NCI-H2029 (cell line): ENCODE results near the gene DNASE1L3.

Experiments used
- DNase-seq: peaks from one replicate; lab custom pipeline; 2025; lab: John Stamatoyannopoulos, UW

The DNASE1L3 gene

DNA sequence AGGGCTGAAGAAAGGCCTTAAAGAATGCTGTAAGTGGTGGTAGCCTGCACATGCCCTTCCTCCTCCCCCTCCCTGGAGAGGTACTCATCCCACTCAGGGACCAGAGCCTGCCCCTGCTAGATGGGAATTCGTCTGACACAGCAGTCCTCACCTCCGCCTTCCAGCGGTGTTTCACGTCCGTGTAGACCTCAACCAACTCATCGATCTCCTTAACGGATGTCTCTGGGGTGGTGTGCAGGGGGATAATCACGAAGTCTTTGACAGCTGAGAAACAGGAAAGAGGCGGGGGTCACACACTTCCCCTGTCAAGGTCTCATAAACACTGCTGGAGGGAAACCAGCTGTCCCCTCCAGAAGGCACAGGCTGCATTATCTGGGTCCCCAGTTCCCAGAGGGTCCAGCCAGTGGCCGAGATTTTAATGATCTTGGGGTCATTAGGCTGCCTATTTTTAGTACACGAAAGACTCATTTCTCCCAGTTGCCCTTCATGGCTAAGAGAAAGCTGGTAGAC lies 9.9 kb downstream of the DNASE1L3 start:
- no peak for DNase-seq

DNA sequence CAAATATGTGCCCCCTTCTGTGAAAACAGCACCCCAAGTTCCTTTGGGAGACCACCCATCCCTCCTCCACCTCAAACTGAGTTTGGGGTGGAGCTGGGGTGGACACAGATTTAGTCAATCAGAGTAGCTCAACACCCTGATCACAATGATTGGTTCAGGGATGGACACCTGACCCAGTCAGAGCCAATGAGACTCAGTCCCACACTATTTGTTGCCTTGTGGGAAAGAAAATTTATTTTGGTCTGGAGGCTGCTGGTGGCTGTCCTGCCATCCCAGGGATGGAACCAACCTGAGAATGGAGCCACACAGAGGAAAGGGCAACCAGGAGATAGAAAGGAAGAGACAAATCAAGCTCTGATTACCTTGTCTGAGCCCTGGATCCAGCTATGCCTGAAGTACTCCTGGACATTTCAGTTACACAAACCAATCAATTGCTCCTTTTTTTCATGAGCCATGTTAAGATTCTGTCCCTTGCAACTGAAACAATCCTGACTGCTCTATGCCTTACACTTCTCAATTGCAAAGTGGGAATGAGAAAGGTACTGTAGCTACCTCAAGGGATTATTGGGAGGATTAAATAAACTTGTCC lies 10.6 kb downstream of the DNASE1L3 start:
- DNase-seq = no peak

DNA sequence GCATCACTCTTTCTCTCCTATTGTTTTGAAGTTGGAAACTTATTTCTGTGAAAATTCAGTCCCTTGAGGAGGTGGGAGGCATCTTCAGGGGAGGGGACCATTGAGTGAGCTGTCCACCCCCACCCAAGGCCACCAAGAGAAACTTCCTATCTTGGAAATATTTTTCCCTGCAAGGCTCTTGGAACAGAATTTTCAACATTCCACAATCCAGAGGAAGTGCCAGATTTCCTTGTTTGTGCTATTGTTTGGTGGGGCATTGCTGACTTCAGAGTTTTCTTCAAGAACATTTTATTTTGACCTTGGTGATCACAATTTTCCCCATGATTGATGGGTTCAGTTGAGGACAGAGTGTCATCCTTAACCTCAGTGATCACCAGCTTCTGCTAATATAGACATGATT lies 12.0 kb downstream of the DNASE1L3 start:
- no peak for DNase-seq

DNA sequence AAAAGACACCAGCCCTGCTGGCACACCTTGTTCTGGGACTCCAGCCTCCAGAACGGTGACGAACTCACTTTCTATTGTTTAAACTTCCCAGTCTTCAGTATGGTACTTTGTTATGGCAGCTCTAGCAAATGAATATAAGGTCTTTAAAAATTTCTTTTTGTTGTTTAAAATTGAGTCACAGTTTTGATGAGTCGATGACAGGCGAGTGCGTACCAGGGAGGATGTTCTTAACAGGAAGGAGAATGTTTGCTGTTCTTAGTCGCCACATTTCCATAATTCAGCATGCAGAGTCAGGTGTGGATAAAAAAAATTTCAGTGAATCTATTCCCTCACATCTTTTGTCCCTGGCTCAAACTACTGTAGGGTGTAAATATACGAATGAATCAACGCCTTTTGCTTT lies 12.4 kb downstream of the DNASE1L3 start:
- no peak for DNase-seq

DNA sequence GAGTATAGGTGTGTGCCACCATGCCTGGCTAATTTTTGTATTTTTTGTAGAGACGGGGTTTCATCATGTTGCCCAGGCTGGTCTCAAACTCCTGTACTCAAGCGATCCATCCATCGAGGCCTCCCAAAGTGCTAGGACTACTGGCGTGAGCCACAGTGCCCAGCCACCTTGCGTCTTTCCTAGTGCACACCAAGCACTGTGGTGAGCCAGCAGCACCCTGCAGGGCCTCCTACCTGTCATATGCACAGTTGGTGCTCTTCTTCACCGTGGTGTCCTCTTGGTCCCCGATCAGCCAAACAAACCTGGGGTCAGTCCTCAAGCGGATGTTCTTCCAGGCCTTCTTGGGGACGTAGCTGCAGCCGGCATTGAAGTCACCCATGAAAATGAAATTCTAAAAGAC lies 13.2 kb downstream of the DNASE1L3 start:
- DNase-seq = no peak

DNA sequence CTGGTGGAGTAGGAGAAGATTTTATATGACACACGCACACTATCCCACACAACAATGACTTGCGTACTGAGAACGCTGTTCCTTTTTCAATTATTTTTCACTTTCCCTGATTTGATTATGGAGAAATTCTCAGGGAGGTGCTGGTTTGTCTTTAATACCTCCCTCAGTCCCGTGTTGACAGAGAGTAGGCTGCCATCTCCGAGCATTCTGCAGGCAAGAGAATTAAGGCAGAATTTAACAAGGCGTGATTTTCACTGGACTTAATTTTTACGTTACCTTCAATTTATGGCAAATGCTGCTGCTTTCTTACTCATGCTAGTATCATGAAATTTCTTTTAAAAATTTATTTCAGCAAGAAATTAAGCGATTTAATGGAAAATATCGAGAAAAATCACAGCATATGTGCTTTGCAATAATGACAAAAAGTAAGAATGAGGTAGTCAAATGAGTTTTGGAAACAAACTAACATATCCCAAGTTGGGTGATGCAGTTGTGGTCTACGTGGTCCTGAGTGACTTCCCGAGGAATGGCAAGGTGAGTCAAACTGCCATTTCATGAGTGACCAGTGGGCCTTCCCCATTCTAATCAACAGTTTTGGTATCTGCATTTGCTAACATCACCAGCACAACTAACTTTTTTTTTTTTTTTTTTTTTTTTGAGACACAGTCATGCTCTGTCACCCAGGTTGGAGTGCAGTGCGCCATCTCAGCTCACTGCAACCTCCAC lies 16.9 kb downstream of the DNASE1L3 start:
- DNase-seq = no peak

DNA sequence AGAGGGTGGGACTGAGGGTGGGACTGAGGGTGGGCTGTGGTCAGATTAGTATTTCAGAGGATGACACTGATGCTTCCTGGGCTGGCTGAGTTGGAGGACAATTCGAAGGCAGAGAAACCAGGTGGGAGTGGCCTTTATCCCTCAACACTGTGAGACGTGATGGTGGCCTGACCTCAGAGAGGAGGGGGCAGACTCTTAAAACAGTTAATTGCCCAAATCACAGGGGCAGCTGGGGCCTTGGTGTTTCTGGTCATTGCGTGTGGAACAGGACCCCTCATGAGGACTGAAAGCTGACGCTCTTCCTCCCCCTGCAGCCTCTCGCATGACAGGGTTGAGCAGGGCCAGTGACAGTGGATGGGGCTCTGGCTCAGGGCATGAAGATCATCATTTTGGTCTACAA lies 18.7 kb downstream of the DNASE1L3 start:
- no peak for DNase-seq

DNA sequence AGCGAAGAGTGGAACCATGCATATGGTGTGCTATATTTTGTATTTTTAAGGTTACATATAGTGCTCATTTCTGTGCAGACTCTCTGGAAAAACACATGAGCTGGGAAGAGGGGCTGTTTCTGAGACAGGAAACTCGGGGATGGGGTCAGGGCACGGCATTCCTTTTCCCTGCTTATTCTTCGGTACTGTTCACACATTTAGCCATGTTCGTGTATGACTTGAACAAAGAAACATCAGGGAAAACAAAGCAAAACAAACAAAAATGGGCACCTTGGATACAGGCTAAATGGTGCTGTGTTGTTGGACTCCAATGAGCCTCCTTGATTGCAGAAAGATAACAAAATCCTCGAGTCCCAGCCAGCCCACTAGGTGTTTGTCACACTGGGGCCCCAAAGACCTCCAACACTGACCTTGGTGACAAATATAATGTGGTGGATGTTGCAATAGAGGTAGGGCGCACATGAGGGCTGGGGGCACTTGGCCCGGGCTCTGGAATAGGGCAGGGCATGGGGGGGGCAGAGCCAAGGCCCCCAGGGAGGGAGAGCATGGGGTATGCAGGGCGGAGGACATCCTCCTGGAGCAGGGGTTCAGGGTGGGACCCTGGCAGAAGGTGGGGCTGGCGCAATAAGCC lies 19.3 kb downstream of the DNASE1L3 start:
- DNase-seq = no peak

DNA sequence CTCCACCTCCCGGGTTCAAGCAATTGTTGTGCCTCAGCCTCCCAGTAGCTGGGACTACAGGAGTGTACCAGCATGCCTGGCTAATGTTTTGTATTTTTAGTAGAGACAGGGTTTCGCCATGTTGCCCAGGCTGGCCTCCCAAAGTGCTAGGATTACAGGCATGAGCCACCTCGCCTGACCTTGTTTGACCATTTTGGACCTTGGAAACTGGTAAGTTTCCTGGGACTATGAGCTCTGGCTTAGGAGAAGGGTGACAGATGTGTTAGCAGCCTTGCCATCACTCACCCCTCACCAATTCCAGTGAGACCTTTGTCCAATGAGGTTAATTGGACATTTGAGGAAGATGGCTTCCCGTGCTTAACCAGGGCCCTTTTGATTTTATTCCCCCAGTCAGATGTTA lies 19.9 kb downstream of the DNASE1L3 start:
- DNase-seq = no peak

DNA sequence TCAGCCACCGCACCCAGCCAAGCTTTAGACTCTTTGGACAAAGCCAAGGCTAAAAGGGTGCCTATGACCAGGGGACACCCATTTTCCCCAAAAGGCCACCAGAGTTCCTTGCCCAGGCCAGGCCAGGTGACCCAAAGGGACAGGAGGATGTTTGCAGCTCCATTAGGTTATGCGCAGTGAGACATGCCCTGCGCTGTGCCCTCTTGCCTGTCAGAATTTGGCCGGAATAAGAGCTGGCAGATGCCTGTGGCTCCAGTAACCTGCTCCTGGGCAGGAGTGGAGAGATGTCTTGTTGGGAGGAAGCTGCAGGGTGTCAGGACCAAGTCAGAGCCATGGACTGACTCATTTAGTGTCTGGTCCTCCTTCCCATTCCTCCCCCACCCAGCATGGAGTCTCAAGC lies 20.5 kb downstream of the DNASE1L3 start:
- no peak for DNase-seq

DNA sequence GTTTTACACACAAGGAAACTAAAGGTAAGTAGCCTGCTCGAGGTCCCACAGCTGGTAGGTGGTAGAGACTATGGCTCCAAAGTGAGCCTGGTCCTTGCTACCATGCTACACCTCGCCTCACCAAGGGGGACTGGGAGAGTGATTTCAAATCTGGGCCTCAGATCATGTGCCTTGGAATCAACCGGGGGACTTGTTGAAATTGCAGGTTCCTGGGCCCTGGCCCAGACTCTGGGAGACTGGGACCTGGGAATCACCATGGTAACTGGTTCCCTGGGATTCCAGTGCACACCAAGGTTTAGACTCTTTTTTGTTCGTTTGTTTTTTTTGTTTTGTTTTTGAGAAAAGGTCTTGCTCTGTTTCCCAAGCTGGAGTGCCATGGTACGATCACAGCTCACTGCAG lies 21.1 kb downstream of the DNASE1L3 start:
- no peak for DNase-seq

DNA sequence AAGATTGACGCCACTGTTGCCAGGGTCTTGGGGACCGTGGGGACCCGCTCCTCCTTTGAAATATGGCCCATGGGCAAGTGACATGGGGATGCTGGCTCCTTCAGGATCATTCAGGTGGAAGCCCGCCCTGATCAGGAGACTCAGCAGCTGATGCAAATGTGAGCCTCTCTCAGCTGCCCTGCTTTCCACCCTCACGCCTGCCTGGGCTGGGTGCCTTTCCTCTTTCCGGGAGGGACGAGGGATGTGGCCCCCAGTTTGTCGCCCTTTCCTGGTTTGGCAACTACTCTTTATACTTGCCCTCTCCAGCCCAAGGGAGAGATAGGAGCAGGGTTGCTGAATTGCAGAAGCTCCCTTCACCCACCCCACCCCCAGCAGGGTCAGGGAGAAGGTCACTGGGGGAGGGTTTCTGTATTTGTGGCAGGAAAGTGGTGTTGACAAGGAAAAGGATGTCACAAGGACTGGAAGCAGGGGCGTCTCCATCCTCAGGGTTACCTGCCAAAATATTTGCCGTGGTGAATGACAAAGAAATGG lies 21.8 kb downstream of the DNASE1L3 start:
- no peak for DNase-seq

DNA sequence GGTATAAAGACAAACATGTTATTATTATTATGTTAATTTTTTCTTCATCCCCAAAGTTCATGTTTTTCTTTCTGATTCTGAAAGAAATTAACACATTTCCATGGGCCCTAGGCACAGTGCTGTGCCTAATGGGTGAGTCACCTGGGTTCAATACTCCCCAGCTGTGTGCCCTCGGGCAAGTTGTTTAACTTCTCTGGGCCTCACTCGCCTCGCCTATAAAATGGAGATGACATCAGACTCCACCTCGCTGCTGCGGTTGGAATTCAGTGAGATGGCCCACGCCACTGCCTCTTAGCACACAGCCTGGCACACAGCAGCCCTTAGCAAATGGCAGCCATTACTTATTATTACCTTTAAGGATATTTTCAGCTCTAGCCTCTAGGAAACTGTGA lies 22.6 kb downstream of the DNASE1L3 start:
- DNase-seq = no peak

DNA sequence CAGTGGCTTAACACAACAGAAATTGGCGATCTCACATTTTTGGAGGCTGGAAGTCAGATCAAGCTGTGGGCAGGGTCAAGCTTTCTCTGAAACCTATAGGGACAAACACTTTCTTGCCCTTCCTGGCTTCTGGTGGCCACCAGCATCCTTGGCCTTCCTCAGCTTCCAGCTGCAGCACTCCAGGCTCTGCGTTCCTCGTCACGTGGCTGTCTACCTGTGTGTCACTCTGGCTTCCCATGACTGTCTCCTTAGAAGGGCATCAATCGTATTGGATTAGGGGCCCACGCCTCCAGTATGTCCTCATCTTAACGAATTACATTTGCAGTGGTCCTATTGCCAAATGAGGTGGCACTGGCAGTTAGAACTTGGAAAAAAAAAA lies 25.8 kb downstream of the DNASE1L3 start:
- no peak for DNase-seq

DNA sequence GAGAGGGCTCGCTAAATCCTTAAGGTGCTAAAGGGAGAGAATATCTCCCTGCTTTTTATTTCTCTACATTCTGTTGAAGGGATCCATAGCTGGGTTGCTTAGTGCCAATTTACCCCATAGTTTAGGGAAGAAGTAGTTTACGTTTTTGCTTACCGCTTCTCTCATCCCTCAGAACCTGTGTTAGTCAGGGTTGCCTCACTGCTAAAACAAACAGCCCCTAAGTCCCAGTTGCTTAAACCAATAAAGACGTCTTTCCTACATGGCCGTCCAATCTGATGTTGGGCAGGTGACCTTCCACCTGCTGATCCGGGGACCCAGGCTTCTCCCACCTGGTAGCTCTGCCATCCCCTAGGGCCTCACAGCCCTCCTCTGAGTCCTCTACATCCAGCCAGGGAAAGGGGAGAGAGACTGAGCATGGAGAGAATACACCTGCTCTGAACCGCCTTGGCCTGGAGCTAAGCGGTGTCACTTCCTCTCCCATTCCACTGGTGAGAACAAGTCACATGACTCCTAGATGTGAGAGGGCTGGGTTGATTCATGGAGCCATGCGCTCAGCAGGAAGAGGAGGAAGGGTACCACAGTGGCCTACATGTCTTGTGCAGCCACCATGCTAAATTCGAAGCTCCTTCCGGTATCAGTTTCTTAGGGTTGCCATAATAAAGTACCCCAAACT lies 26.3 kb downstream of the DNASE1L3 start:
- no peak for DNase-seq

DNA sequence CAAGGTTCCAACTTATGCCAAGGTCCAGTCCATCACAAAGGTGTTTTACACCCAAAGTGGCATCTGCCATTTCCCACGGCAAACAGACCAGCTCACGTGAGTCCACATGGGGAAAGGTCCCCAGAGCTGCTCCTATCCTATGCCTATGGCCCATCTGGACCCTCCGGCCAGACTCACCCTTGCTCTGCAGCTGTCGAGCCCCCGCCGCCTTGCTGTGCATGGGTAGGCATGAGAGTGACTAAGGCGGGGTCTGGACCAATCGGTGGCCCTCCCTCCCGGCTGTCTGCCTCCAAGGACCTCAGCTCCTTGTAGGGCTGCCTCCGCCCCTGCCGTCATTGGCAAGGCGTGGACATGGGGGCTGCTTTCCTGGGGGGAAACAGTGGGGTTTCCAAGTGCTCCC lies 26.9 kb downstream of the DNASE1L3 start:
- DNase-seq = no peak

DNA sequence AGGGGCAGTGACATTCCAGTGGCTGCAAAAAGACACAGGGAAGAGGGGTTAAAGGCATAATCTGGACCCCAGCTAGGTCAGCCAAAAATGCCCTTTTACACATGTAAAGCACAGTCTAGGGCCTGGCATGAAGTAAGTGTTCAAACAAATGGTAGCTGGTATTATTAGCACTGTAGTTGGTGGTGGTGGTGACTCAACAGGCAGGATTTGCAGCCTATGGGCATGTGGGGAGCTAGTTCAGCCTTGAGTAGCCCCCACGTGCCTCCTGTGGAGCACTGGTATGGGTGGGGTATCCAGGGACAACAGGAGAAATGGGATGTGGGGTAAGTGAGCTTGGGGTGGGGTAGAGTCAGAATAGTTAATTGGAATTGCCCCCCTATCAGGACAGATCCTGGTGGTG lies 27.6 kb downstream of the DNASE1L3 start:
- no peak for DNase-seq

DNA sequence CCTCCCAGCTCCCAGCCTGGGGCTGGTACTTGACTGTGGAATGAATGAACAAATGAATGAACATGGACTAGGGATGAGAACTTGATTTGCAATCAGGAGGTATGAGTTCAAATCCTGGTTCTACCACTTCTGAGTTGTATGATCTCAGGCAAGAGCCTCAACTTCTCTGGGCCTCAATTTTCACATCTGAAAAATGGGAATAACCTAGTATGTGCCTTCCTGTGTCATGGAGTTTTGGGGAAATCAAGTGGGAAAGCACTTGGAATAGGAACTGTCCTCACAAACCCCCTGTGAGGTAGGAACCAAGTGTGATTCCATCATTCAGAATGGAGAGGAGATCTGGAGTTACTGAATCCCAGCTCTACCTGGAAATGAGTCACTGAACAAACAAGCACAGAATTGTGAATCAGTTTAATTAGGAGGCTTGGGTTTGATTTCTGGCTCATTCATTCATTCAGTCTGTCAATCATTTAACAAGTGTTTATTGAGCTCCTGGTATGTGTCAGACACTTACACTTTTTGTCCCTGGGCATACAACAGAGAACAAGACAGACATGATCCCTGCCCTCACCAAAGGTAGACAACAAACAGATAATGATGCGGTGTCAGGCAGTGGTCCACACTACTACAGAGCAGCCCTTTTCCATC lies 29.7 kb downstream of the DNASE1L3 start:
- no peak for DNase-seq

DNA sequence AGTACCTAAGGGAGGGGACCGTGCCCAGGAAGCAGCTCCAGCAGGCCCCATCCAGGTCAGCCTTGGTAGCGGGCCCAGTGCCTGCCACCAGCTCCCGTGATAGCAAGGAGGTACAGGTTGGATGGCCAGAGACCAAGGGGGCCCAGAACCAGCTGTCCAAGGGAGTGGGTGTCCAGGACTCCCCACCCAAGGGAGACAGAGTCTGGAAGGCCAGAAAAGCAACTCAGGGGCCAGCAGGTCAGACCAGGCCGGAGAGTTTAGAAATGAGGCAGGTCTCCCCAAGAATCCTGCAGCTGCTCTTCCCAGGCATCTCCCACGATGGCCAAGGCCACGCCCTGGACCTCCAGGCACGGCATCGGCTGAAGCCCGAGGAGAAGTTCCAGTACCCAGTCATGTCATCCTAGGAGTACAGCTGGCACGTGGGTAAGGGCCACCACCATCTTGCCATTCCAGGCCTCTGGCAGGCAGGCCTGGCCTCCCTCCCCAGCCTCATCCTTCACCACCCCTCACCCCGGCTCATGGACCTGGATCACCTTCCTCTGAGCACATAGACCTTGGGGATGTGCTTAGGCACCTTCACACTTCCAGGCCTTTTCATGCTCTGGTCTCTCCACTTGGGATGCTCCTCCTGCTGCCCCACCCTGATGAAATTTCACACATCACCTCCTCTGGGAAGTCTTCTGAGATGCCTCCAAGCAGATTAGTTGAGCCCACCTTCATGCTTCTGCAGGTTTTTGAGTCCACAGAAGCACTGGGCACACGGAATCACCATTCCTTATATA lies 30.5 kb downstream of the DNASE1L3 start:
- DNase-seq = no peak

DNA sequence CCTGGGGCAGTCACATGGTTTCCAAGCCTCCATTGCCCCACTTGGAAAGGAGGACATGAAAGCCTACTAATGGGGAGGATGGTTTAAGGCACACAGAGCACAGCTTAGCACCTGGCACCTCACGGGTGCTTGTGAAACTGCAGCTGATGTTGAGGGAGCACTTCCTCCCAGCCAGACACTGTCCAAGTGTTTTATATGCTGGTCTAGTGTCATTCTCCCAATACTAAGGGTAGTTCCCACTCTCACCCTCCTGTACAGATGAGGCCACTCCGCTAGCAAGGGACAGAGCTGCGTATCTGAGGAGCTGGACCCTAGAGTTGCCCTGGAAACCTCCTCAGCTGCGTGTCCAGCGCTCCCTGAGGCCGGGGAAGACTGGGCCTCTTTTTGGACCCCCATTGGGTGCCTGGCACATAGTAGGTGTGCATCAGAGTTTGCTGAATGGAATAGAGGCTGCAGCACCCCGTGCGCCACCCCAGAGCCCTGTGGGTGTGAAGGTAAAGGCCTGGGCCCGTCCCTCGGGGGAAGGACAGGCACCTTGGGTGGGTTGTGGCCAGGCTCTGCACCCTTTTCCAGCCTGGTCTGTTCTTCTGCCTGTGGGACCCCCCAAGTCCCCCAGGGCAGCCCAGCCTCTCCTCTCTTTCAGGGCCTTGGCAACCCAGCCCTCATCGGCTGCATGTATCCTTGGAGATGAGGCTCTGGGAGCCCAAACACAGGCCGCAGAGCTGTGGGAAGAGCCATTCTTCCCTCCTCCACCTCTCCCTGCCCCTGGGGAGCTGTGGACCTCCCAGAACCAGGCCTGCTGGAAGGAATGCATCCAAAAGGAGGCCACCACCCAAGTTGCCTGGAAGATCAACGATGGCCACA lies 31.3 kb downstream of the DNASE1L3 start:
- DNase-seq = no peak
